Umbilical cord (tissue), 2 donors: ENCODE data around the gene GAMT. TPM values are rescaled to one million over a fixed set of nuclear protein-coding genes. Genes with fewer than 3 reads are reported as not detected.
A peak's percentile ranks its signal among the peaks of the same experiment; 100 is the strongest.

Experiments used
- DNase-seq: peaks from one replicate; pipeline ENCODE4 v3.0.0-alpha.2; 2015; ENCODE audit warnings: low spot score
- total RNA-seq: library from RNA; depleted of rRNA; stranded (reverse); fragments of >200 nt; gene quantifications from one replicate; pipeline ENCODE4 v1.2.3, GENCODE V29; 2014; ENCODE audit warnings: low replicate concordance; ENCODE audit not compliant: insufficient read depth

Gene GAMT
- total RNA-seq, 1 donor from 2014 or later: 13.7 TPM

GRCh38 chr19:1366899-1367870 is 34.2 kb downstream of the GAMT start:
- DNase-seq: no peak

DNA sequence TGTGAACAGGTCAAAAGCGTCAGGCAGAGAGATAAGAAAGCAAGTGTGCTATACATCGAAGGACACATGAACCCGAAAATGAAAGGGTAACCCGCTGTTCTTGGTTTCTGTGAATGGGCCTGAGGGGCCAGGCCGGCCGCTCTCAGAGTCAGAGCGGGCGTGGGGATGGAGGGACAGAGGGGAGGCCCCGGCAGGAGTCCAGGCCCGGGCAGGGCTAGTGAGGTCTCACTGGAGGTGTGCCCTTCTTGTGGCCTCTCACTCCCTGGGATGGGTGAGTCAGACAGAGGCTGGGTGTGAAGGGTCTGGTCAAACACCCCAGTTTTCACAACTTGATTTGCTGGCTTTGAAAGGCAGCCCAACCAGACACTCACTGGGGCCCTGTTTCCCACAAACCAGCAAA is 35.0 kb downstream of the GAMT start:
- no peak for DNase-seq

DNA sequence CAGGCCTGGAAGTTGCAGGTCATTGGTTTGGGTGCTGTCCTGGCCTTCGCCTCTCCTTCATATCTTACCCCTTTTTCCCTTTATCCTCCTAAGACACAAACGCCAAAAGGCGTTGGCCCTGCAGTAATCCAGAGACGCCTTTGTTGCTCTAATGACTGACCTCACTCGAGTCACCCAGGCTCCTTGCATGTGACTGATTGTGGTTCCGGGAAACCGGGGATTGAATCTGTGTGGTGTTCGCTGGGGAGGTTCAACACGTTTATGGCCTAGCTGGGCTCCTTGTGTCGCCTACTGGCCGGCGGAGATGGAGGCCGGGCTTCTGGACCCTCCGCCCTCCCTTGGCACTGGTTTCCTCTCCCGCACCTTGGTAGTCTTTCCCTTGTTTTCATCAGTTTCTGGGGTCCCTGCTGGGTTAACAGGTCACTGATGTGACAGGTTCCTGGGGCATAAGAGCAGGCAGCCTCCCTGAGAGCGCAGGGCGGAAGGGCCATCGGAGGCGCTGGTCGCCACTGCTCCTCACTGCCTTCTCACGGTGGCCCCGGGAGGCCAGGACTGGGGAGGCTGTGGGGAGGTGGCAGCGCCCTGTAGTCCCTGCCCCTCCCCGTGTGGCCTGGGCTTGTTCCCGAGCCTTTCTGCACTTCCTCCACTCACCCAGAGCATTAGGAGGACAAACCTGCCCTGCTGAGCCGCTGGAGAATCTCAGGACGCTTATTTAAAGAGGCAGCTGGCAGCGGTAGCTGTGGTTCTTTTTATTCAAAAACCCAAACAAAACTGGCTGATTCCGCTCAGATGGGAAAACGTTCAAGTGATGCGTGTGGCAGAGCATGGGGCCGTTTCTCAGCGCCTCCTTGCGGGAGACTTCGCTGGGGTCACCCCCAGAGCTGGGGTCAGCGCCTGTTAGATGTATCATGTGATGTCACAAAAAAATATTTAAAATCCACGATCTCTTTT is 35.7 kb downstream of the GAMT start:
- no peak for DNase-seq

DNA sequence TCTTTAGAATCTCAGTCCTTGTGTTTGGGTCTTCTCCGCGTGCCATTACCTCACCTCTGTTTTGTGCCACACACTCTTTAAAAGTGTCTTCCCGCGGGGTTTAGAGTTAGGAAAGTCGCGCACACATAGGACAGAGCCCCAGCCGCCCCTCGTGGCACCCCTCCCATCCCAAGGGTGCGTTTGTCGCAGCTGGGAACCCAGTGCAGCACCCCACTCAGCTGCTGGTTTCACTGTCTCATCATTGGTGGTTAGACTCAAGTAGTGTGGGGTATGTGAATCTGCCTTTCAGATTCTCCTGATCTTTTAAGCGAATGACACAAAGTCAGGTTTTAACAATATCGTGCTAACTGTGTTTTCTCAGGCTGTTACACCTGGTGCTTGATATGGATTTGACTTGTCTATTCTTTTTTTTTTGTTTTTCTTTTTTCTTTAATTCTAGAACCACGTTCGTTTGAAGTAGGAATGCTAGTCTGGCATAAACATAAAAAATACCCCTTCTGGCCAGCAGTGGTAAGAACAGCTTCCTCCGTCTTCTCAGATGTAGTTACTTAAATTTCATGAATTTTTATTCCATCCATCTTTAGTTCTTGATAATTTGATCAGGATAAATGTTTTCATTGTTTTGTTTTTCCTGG is 37.2 kb downstream of the GAMT start:
- DNase-seq: no peak

- DNase-seq: no peak
Observed at GRCh38 chr19:1363599-1363998, 37.7 kb downstream of the GAMT start.

- no peak for DNase-seq
Observed at GRCh38 chr19:1362387-1363257, 38.7 kb downstream of the GAMT start.

DNA sequence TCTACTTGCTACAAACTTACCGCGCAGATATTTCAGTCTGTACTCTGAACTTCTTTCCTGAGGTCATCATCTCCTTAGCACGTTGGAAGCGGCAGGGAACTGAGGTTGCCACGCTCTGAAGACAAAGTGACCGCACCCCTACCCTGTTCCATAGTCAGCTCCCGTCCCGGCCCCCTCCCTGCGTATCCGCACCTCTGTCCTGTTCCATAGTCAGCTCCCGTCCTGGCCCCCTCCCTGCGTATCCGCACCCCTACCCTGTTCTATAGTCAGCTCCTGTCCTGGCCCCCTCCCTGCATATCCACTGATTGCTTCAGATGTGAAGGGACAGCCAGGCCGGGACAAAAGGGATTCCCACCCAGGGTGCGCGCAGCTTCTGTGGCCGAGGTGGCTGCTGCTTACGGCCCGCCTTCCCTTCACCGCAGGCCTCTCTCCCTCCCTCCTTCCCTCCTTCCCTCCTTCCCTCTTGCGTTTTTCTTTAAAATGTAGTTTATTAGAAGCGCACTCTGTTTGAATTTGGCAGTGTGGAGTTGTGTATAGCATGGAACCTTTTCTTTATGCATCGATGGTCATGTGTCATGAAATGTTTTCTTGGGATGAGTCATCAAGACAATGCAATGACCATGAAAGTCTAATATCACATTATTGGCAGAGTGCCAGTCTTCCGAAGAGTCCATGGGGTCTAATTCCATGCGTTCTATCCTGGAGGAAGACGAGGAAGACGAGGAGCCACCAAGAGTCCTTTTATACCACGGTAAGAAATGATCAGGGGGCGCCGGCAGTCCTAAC is 39.5 kb downstream of the GAMT start:
- DNase-seq: no peak

DNA sequence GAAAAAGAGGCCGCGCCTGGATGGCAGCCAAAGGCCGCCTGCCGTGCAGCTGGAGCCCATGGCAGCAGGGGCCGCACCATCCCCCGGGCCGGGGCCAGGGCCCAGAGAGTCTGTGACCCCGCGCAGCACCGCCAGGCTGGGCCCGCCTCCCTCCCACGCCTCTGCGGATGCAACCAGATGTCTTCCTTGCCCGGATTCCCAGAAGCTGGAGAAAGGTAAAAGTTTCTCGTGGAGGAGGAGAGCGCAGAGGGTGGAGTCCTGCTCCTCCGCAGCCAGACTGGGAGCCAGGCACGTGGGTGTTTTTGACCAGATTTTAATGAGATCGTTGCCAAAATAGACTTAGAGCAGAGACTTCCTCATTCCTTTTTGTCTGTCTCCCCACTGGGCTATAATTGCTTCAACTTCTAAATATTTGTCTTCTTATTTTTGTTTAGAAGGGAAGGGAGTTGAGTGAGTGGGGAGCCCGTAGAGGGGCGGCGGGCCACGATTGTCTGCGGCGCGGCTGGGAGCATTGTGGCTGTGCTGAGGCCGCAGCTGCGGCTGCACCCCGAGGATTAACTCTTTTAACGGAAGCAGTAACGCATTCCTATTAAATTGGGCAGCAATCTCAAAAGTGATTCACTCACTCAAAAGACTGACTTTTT is 40.4 kb downstream of the GAMT start:
- peak; percentile 79 for DNase-seq

DNA sequence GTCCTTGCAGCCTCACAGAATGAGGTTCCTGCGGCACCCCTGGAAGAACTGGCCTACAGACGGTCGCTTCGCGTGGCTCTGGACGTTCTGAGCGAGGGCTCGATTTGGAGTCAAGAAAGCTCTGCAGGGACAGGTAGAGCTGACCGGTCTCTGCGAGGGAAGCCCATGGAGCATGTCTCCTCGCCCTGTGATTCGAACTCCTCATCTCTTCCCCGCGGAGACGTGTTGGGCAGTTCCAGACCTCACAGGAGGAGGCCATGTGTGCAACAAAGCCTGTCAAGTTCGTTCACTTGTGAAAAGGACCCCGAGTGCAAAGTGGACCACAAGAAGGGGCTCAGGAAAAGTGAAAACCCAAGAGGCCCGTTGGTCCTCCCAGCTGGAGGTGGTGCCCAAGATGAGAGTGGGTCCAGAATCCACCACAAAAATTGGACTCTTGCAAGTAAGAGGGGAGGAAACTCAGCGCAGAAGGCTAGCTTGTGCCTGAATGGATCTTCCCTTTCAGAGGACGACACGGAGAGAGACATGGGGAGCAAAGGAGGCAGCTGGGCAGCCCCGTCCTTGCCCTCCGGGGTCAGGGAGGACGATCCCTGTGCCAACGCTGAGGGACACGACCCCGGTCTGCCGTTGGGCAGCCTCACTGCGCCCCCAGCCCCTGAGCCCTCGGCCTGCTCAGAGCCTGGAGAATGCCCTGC is 41.1 kb downstream of the GAMT start:
- no peak for DNase-seq

GRCh38 chr19:1357531-1358109 is 43.7 kb downstream of the GAMT start:
- no peak for DNase-seq

- DNase-seq: peak; percentile 80
Observed at GRCh38 chr19:1356508-1356865, 44.9 kb downstream of the GAMT start.

GRCh38 chr19:1355568-1356507 is 45.5 kb downstream of the GAMT start:
- peak; percentile 65 for DNase-seq

GRCh38 chr19:1354970-1355567 is 46.3 kb downstream of the GAMT start:
- DNase-seq: peak; percentile 38

DNA sequence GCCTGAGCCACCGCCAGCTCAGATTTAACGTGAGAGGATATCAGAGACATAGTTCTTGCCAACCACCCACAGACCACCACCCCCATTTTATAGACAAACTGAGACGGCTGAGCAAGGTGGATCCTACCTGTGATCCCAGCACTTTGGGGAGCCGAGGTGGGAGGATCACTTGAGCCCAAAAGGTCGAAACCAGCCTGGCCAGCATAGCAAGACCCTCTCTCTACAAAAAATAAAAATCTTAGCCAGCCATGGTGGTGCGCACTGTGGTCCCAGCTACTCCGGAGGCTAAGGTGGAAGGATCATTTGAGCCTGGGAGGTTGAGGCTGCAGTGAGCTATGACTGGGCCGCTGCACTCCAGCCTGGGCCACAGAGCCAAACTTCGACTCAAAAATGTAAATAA is 48.2 kb downstream of the GAMT start:
- DNase-seq: no peak

DNA sequence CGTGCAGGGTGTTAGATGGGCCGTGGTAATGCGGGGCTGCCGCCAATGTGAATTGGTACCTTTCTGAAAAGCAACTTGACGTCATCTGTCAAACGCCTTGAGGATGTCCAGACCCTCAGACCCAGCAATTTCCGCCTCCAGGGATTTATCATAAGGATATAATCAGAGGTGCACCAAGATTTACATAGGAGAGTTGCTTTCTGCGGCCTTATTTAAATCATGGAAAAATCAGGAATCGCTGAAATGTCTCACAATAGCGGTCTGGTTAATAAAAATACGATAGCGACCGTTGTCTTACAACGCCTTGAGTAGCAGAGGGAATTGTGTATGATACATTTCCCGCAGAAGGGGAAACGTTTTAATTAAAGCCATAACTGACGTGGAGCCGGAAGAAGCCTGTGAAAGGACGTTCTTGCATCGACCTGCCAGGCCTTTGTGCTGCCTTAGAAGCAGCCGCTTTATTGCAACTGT is 49.9 kb downstream of the GAMT start:
- peak; percentile 54 for DNase-seq

DNA sequence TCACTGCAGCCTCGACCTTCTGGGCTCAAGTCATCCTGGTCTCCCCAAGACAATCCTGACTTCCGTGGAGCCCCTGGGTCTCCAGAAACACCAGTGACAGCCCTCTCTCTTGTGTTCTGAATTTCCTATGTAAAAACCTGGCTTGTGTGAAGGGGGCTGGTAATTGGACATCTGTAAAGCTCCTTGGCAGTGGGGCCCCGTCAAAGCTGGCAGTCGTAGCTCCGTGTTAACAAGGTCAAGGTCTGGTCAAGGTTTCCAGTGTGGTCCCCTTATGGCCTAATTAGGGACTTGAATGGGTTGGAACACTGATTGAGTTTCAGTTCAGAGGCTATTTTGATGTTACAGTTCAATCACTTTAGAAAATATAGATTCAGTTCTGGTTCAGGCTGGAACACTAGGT is 50.5 kb downstream of the GAMT start:
- DNase-seq: no peak

- no peak for DNase-seq
Observed at GRCh38 chr19:1349211-1349610, 52.1 kb downstream of the GAMT start.
